ENCODE data around the gene KCNQ2. TPM values are rescaled to one million over a fixed set of nuclear protein-coding genes. Genes with fewer than 3 reads are reported as not detected.

KCNQ2 gene
- total RNA-seq, 1 experiment from 2014 or later = not detected

DNA sequence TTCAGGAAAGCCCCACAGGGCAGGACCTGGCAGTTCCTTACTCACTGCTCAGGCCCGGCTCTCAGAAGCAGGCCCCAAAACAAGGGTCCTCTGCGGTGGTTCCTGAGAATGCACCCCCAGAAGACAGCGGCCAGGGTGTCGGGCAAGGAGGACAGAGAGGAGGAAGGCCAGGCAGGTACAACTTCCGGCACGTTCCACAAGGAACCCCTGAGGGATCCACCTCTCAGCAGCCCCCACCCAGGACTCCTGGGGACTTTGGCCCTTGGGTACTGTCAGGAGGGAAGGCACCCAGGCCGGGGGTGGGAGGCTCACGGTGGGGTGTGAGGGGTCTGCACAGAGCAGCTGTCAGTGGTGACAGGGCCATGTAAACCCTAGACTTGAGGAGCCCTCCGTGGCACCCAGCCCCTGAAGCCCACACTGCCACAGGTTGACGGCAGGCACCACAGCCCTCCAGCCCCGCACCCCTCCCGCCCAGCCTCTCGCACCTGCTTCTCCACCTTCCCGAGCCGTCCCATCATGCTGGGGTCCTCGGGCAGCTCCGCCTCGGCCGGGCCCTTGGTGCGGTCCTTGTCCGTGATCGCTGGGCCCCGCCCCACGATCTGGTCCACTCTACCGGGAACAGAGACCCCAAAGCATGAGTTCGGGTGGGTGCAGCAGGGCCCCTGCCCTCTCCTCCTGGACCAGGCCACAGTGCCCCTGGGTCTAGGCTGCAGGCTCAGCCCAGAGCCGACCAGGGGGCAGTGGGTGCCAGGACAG, 64.3 kb downstream of the KCNQ2 start:
- Histone ChIP-seq H4K20me1 (ENCODE audit: insufficient read depth) (0 out of 2 replicates have a peak, but pooled peaks cover under 1% of the 10 kb centered on the region), H3K36me3 (ENCODE audit: low read depth) (no peaks in the 10 kb centered on the region), H3K9me2 (ENCODE audit: insufficient read depth) (no peaks in the 10 kb centered on the region), H3K4me3 (no peak overlapping the region), H3K27me3 (ENCODE audit: insufficient read depth, low read depth) (peaks cover 97% of the 10 kb centered on the region), H2AFZ (no peak overlapping the region), H3K4me1 (replicated peaks; ENCODE audit: insufficient read depth) (no peaks in the 10 kb centered on the region), H3K27ac (no peak overlapping the region), H3K4me2 (no peak overlapping the region), H3K9me3 (ENCODE audit: insufficient read depth, low read depth) (no peaks in the 10 kb centered on the region), H3F3A (ENCODE audit: insufficient read depth, low read depth) (no peaks in the 10 kb centered on the region), H3K79me2 (ENCODE audit: low read depth) (no peaks in the 10 kb centered on the region)
- ChIA-PET CTCF (no interaction called here), POLR2A (ENCODE audit: unreplicated experiment) (no interaction called here)
- no peak for DNase-seq
- TF ChIP-seq, protein P1, sequence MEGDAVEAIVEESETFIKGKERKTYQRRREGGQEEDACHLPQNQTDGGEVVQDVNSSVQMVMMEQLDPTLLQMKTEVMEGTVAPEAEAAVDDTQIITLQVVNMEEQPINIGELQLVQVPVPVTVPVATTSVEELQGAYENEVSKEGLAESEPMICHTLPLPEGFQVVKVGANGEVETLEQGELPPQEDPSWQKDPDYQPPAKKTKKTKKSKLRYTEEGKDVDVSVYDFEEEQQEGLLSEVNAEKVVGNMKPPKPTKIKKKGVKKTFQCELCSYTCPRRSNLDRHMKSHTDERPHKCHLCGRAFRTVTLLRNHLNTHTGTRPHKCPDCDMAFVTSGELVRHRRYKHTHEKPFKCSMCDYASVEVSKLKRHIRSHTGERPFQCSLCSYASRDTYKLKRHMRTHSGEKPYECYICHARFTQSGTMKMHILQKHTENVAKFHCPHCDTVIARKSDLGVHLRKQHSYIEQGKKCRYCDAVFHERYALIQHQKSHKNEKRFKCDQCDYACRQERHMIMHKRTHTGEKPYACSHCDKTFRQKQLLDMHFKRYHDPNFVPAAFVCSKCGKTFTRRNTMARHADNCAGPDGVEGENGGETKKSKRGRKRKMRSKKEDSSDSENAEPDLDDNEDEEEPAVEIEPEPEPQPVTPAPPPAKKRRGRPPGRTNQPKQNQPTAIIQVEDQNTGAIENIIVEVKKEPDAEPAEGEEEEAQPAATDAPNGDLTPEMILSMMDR (conservative IDR thresholded peaks at IDR 0.05) = no peak
- 0 out of 2 replicates have a peak, but pooled peaks have one; percentile 20 for TF ChIP-seq EZH2 (IDR thresholded peaks at IDR 0.05; ENCODE audit: low read depth)
- BruUV-seq (replicated peaks) = no TSS peak
- intact Hi-C loops (cut with micrococcal nuclease; ENCODE audit: unreplicated experiment) = no loop called here

DNA sequence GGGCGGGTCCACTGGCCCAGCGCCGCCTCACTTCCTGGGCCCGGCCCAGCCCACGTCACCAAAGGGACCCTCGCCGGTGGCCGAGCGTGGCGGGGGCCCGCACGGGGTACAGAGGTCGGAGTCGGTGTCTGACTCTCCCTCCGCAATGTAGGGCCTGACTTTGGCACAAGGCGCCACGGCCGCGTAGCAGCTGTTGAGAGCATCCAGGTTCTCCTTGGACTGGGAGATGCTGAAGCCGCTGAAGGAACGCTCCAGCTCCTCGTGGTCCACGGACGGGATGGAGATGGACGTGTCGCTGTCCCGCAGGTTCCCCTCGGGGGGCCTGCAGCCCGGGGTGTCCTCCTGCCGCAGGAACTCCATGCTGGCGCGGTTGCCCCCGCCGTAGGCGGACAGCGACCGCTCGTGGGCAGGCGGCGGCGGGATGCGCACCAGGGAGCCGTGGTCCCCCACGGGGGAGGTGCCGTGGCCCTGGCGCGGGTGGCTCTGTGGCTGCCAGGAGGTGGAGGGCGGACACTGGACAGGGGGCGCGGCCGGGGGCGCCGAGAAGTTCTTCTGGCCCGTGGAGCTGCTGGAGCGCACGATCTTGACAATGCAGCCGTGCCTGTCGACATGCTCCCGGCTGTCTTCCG, 65.7 kb downstream of the KCNQ2 start:
- Histone ChIP-seq H3K9me2 (ENCODE audit: insufficient read depth) (no peaks in the 10 kb centered on the region), H3K36me3 (ENCODE audit: low read depth) (no peaks in the 10 kb centered on the region), H2AFZ (no peak overlapping the region), H3K79me2 (ENCODE audit: low read depth) (no peaks in the 10 kb centered on the region), H3K27me3 (ENCODE audit: insufficient read depth, low read depth) (peaks cover 95% of the 10 kb centered on the region), H3F3A (ENCODE audit: insufficient read depth, low read depth) (no peaks in the 10 kb centered on the region), H3K4me1 (replicated peaks; ENCODE audit: insufficient read depth) (no peaks in the 10 kb centered on the region), H3K9me3 (ENCODE audit: insufficient read depth, low read depth) (no peaks in the 10 kb centered on the region), H3K27ac (no peak overlapping the region), H3K4me3 (no peak overlapping the region), H4K20me1 (ENCODE audit: insufficient read depth) (0 out of 2 replicates have a peak, but pooled peaks cover 9% of the 10 kb centered on the region), H3K4me2 (no peak overlapping the region)
- ChIA-PET POLR2A (ENCODE audit: unreplicated experiment) (no interaction called here), CTCF (no interaction called here)
- TF ChIP-seq, protein P1 (conservative IDR thresholded peaks at IDR 0.05) = no peak
- no peak for TF ChIP-seq EZH2 (IDR thresholded peaks at IDR 0.05; ENCODE audit: low read depth)
- intact Hi-C loops (cut with micrococcal nuclease; ENCODE audit: unreplicated experiment) = no loop called here
- DNase-seq = no peak
- BruUV-seq (replicated peaks) = no TSS peak

DNA sequence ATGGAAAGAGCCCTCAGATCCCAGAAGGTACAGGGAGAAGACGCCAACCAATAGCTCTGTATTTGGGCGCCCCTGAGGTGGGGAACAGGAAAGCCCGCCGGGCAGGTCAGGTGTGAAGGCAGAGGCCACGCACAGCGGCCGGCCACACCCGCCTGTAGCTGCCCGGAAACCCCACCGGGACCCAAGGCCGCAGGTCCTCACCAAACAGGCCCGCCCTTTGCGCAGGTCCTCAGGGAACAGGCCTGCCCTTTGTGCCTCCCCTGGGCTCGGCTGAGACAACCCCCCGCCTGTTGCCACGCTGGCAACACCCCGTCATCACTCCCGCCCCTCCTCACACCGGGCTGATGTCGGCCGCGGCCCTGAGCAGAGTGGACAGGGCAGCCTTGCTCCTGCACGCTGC, 66.4 kb downstream of the KCNQ2 start:
- Histone ChIP-seq H3K36me3 (ENCODE audit: low read depth) (no peaks in the 10 kb centered on the region), H4K20me1 (ENCODE audit: insufficient read depth) (0 out of 2 replicates have a peak, but pooled peaks cover 9% of the 10 kb centered on the region), H3K27ac (no peak overlapping the region), H3K4me2 (no peak overlapping the region), H3K79me2 (ENCODE audit: low read depth) (no peaks in the 10 kb centered on the region), H3F3A (ENCODE audit: insufficient read depth, low read depth) (no peaks in the 10 kb centered on the region), H3K9me3 (ENCODE audit: insufficient read depth, low read depth) (no peaks in the 10 kb centered on the region), H3K4me1 (replicated peaks; ENCODE audit: insufficient read depth) (no peaks in the 10 kb centered on the region), H3K9me2 (ENCODE audit: insufficient read depth) (no peaks in the 10 kb centered on the region), H2AFZ (no peak overlapping the region), H3K27me3 (ENCODE audit: insufficient read depth, low read depth) (peaks cover 95% of the 10 kb centered on the region), H3K4me3 (no peak overlapping the region)
- no peak for TF ChIP-seq EZH2 (IDR thresholded peaks at IDR 0.05; ENCODE audit: low read depth)
- TF ChIP-seq, protein P1 (conservative IDR thresholded peaks at IDR 0.05) = no peak
- intact Hi-C loops (cut with micrococcal nuclease; ENCODE audit: unreplicated experiment) = no loop called here
- ChIA-PET POLR2A (ENCODE audit: unreplicated experiment) (no interaction called here), CTCF (no interaction called here)
- no TSS peak for BruUV-seq (replicated peaks)
- DNase-seq = no peak
